GM19351 (cell line): ENCODE results near the gene ANKS4B.
"Not testable (repeated sequence)": the region's sequence is repeated elsewhere in the genome, so short reads cannot be mapped to it uniquely, and the experiment has no call there.

ENCODE experiments used
- ATAC-seq: cut with Tn5 transposase; IDR thresholded peaks from one replicate; pipeline ENCODE4 v1.9.1; 2021; ENCODE audit warnings: mild to moderate bottlenecking, moderate library complexity; ENCODE audit not compliant: unreplicated experiment

ANKS4B gene

GRCh38 chr16:21262779-21263639 is 29.5 kb downstream of the ANKS4B start:
- no peak for ATAC-seq

GRCh38 chr16:21263640-21264570 is 30.4 kb downstream of the ANKS4B start:
- no peak for ATAC-seq

- no peak for ATAC-seq
Observed at GRCh38 chr16:21264571-21265036, 31.1 kb downstream of the ANKS4B start.

GRCh38 chr16:21265104-21265837 is 31.8 kb downstream of the ANKS4B start:
- no peak for ATAC-seq

- ATAC-seq, result no peak
Observed at GRCh38 chr16:21267298-21267697, 33.8 kb downstream of the ANKS4B start.

- no peak for ATAC-seq
Observed at GRCh38 chr16:21268236-21268635, 34.7 kb downstream of the ANKS4B start.

- no peak for ATAC-seq
Observed at GRCh38 chr16:21272253-21272652, 38.8 kb downstream of the ANKS4B start.

GRCh38 chr16:21272763-21273162 is 39.3 kb downstream of the ANKS4B start:
- not testable (repeated sequence) for ATAC-seq

GRCh38 chr16:21274172-21274726 is 40.8 kb downstream of the ANKS4B start:
- ATAC-seq, result peak; percentile 58

GRCh38 chr16:21275529-21275928 is 42.0 kb downstream of the ANKS4B start:
- no peak for ATAC-seq

GRCh38 chr16:21276090-21276489 is 42.6 kb downstream of the ANKS4B start:
- no peak for ATAC-seq

- no peak for ATAC-seq
Observed at GRCh38 chr16:21277045-21277926, 43.8 kb downstream of the ANKS4B start.

GRCh38 chr16:21277927-21278706 is 44.6 kb downstream of the ANKS4B start, which contains the start of gene CRYM:
Gene CRYM, minus strand, starts transcription at chr16:21278290. Its CDS starts 39 bp downstream, at chr16:21278251.
- ATAC-seq, result no peak

GRCh38 chr16:21279501-21279900 is 46.0 kb downstream of the ANKS4B start:
- ATAC-seq, result no peak

- ATAC-seq, result no peak
Observed at GRCh38 chr16:21281698-21282389, 48.3 kb downstream of the ANKS4B start.

GRCh38 chr16:21283521-21284289 is 50.2 kb downstream of the ANKS4B start:
- ATAC-seq, result no peak

- no peak for ATAC-seq
Observed at GRCh38 chr16:21284414-21284813, 50.9 kb downstream of the ANKS4B start.
